PC-9 (cell line): Measurements from ENCODE around the gene ERVK3-1. TPM values are rescaled to one million over a fixed set of nuclear protein-coding genes. Genes with fewer than 3 reads are reported as not detected.

Source experiments
- BruUV-seq: library from RNA; stranded (reverse); fragments of 400-500 nt; replicated peaks from 2 replicates; lab custom pipeline; 2021; lab: Mats Ljungman, UMichigan
- CTCF ChIA-PET: fragments of 300-600 bp; sonication (Branson Sonifier 250); formaldehyde crosslinking; loops from one replicate; lab custom pipeline; 2022; ENCODE audit warnings: antibody characterized with exemption; lab: Charles Lee
- POLR2A ChIA-PET: fragments of 300-600 bp; sonication (Branson Sonifier 250); formaldehyde crosslinking; loops from one replicate; lab custom pipeline; 2022; ENCODE audit warnings: antibody characterized with exemption; ENCODE audit not compliant: unreplicated experiment; lab: Charles Lee
- DNase-seq, 2 experiments: peaks; one replicate each; pipeline versions ENCODE4 v3.0.0 to v3.0.0-alpha.2; 2015 to 2022; ENCODE audit warnings: mixed read lengths in 1 of 2
- H2AFZ ChIP-seq: fragments of 200-600 bp; sonication (generic); 2 replicates; pipeline ENCODE4 v1.8.1; 2017; ENCODE audit warnings: antibody characterized with exemption
- H3F3A ChIP-seq: fragments of 200-600 bp; sonication (generic); 2 replicates; pipeline ENCODE4 v1.8.1; 2017; ENCODE audit warnings: antibody characterized with exemption, mild to moderate bottlenecking, low read depth; ENCODE audit not compliant: insufficient read depth
- H3K27ac ChIP-seq: fragments of 200-600 bp; sonication (generic); 2 replicates; pipeline ENCODE4 v1.6.1; 2016; ENCODE audit warnings: mixed run types
- H3K27me3 ChIP-seq: fragments of 200-600 bp; sonication (generic); 2 replicates; pipeline ENCODE4 v1.6.1; 2016; ENCODE audit warnings: low read depth, mixed run types; ENCODE audit not compliant: insufficient read depth
- H3K36me3 ChIP-seq: fragments of 200-600 bp; sonication (generic); 2 replicates; pipeline ENCODE4 v1.6.1; 2016; ENCODE audit warnings: low read depth, mixed run types
- H3K4me1 ChIP-seq: fragments of 200-600 bp; sonication (generic); replicated peaks from 2 replicates; pipeline ENCODE4 v1.6.1; 2016; ENCODE audit warnings: mixed run types; ENCODE audit not compliant: insufficient read depth
- H3K4me2 ChIP-seq: fragments of 200-600 bp; sonication (generic); 2 replicates; pipeline ENCODE4 v1.6.1; 2017; ENCODE audit warnings: mixed run types
- H3K4me3 ChIP-seq: fragments of 200-600 bp; sonication (generic); 2 replicates; pipeline ENCODE4 v1.6.1; 2016; ENCODE audit warnings: mixed run types
- H3K79me2 ChIP-seq: fragments of 200-600 bp; sonication (generic); 2 replicates; pipeline ENCODE4 v1.6.1; 2017; ENCODE audit warnings: low read depth, mixed run types
- H3K9me2 ChIP-seq: fragments of 200-600 bp; sonication (generic); 2 replicates; pipeline ENCODE4 v1.8.1; 2017; ENCODE audit warnings: mild to moderate bottlenecking; ENCODE audit not compliant: insufficient read depth
- H3K9me3 ChIP-seq: fragments of 200-600 bp; sonication (generic); 2 replicates; pipeline ENCODE4 v1.8.1; 2016; ENCODE audit warnings: low read depth; ENCODE audit not compliant: insufficient read depth
- H4K20me1 ChIP-seq: fragments of 200-600 bp; sonication (generic); 2 replicates; pipeline ENCODE4 v1.8.1; 2017; ENCODE audit not compliant: insufficient read depth
- CTCF ChIP-seq: fragments of 200-600 bp; sonication (generic); conservative IDR thresholded peaks from 2 replicates; pipeline ENCODE4 v1.6.1; 2017; ENCODE audit warnings: mixed run types, antibody characterized with exemption, mild to moderate bottlenecking, moderate library complexity
- EZH2 ChIP-seq: fragments of 200-600 bp; sonication (generic); IDR thresholded peaks from 2 replicates; pipeline ENCODE4 v1.8.0; 2017; ENCODE audit warnings: antibody characterized with exemption, low read depth
- intact Hi-C: fragments of 100-400 bp; cut with micrococcal nuclease; formaldehyde crosslinking; loops from one replicate; pipeline ENCODE4 v1.10.0; 2022; ENCODE audit not compliant: unreplicated experiment
- total RNA-seq: library from RNA; stranded (reverse); gene quantifications from 2 replicates; pipeline ENCODE4 v1.2.3, GENCODE V29; 2021

ERVK3-1 gene
- total RNA-seq, 1 experiment from 2014 or later, result 21.3 TPM

DNA sequence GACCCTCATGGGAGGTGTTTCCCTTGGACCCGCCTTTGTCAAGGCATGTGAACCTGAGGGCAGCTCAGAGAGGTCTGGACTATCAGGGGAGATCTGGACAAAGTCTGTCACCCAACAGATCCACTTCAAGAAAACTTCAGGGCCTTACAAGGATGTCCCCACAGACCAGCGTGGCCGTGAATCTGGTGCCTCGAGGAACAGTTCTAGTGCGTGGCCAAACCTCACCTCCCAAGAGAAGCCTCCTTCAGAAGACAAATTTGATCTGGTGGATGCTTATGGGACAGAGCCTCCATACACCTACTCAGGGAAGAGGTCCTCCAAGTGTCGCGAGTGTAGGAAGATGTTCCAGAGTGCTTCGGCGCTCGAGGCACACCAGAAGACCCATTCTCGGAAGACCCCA lies 33.2 kb downstream of the ERVK3-1 start:
- CTCF ChIA-PET, result no interaction called here

GRCh38 chr19:58338825-58339558 lies 33.8 kb downstream of the ERVK3-1 start:
- Histone ChIP-seq H3F3A (no peaks in the 10 kb centered on the region), H3K36me3 (no peaks in the 10 kb centered on the region), H3K27me3 (no peaks in the 10 kb centered on the region), H4K20me1 (no peaks in the 10 kb centered on the region), H3K4me3 (no peak overlapping the region), H3K79me2 (no peaks in the 10 kb centered on the region), H3K4me1 (no peaks in the 10 kb centered on the region), H3K4me2 (no peak overlapping the region), H2AFZ (no peak overlapping the region), H3K9me2 (no peaks in the 10 kb centered on the region), H3K9me3 (no peaks in the 10 kb centered on the region), H3K27ac (no peak overlapping the region)
- ChIA-PET POLR2A (no interaction called here), CTCF (no interaction called here)
- TF ChIP-seq CTCF (peak; percentile 27; the same call in 1 of the 2 replicates), EZH2 (no peak)
- intact Hi-C loops, result no loop called here
- DNase-seq, result peak in 1 of 2 experiments; percentile 40
- BruUV-seq, result no TSS peak

More for the DNA sequence above, 33.2 kb downstream of the ERVK3-1 start:
- no peak for DNase-seq
- no peak overlapping the region for H3K27ac ChIP-seq
- H3K4me3 ChIP-seq, result no peak overlapping the region
- intact Hi-C loops, result no loop called here
- no peaks in the 10 kb centered on the region for H4K20me1 ChIP-seq
- H3K4me2 ChIP-seq, result no peak overlapping the region
- H3F3A ChIP-seq, result no peaks in the 10 kb centered on the region
- no peaks in the 10 kb centered on the region for H3K36me3 ChIP-seq
- H3K79me2 ChIP-seq, result no peaks in the 10 kb centered on the region
- no peaks in the 10 kb centered on the region for H3K4me1 ChIP-seq
- H3K9me2 ChIP-seq, result no peaks in the 10 kb centered on the region
- no peaks in the 10 kb centered on the region for H3K9me3 ChIP-seq
- H2AFZ ChIP-seq, result no peak overlapping the region
- no TSS peak for BruUV-seq
- no peak for TF ChIP-seq EZH2
- no peak for TF ChIP-seq CTCF
- POLR2A ChIA-PET, result no interaction called here
- no peaks in the 10 kb centered on the region for H3K27me3 ChIP-seq

GRCh38 chr19:58345558-58345957 lies 40.4 kb downstream of the ERVK3-1 start:
- intact Hi-C loops, result no loop called here
- Histone ChIP-seq H3K4me1 (no peaks in the 10 kb centered on the region), H3K79me2 (no peaks in the 10 kb centered on the region), H3K9me3 (no peaks in the 10 kb centered on the region), H3K27me3 (no peaks in the 10 kb centered on the region), H3K27ac (no peak overlapping the region), H3K36me3 (no peaks in the 10 kb centered on the region), H2AFZ (no peak overlapping the region), H3K4me3 (no peak overlapping the region), H4K20me1 (no peaks in the 10 kb centered on the region), H3K9me2 (no peaks in the 10 kb centered on the region), H3K4me2 (no peak overlapping the region), H3F3A (no peaks in the 10 kb centered on the region)
- DNase-seq, result no peak
- TF ChIP-seq EZH2, result no peak
- no TSS peak for BruUV-seq
- POLR2A ChIA-PET, result no interaction called here
- CTCF ChIA-PET, result no interaction called here
